MM.1S (cell line): ENCODE data around the gene ANTXR1.

Experiments used
- CTCF ChIP-seq: fragments of 300-600 bp; sonication (generic); IDR thresholded peaks from 2 replicates; pipeline ENCODE4 v1.5.1; 2016; ENCODE audit warnings: antibody characterized with exemption, low read length, mixed read lengths
- EZH2 ChIP-seq: fragments of 300-600 bp; sonication (generic); optimal IDR thresholded peaks from 2 replicates; pipeline ENCODE3; 2017; ENCODE audit warnings: low read depth, mild to moderate bottlenecking, antibody characterized with exemption, low read length, mixed read lengths
- EZH2phosphoT487 ChIP-seq: fragments of 300-600 bp; sonication (generic); IDR thresholded peaks from 2 replicates; pipeline ENCODE4 v1.6.1; 2018; ENCODE audit warnings: antibody characterized with exemption, low read length

DNA sequence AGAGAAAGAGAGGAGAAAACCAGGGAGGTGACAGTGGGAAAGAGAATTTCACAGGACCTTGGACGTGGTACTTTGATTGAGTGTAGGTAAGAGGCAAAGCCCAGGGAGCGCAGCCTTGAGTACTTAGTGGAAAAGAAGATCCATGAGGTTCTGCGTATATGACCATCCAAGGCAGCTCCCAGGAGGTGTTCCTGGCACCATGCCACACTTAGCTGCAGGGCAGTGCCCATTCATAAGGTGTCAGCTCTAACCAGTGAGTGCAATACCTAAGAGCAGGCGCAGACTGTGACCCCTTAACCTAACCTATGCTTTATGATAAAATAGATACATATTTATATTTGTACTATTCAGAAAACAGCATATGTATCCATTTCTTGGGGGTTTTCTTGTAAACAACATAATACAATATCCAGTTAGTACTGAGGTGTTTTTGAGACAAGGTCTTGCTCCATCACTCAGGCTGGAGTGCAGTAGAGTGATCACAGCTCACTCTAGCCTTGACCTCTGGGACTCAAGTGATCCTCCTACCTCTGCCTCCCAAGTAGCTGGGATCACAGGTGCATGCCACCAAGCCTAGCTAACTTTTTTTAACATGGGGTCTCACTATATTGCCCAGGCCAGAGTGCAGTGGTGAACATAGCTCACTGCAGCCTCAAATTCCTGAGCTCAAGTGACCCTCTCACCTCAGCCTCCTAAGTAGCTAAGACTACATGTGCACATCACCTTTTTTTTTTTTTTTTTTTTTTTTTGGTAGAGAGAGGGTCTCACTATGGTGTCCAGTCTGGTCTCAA lies 199.5 kb downstream of the ANTXR1 start:
- TF ChIP-seq CTCF (no peak), EZH2 (no peak), EZH2phosphoT487 (no peak)
